ENCODE data around the gene DOCK11.

GRCh38 chrX:118536204-118536603, 40.6 kb downstream of the DOCK11 start:
- TF ChIP-seq CTCF (IDR thresholded peaks at IDR 0.05) (no peak), POLR2A (IDR thresholded peaks at IDR 0.05) (no peak)
